Stimulated activated CD8-positive, alpha-beta memory T cell treated with anti-CD3 and anti-CD28 coated beads, Interleukin-7, amount 100 ng/mL, for 48 hours (primary cell): ENCODE data around the gene DNPH1.
A peak's percentile ranks its signal among the peaks of the same experiment; 100 is the strongest.

Experiments
- DNase-seq, 2 donors: peaks; one replicate each; pipeline ENCODE4 v3.0.0-alpha.2; 2020; ENCODE audit warnings: low read depth in 1 of 2; ENCODE audit errors: extremely low read depth in 1 of 2

The DNPH1 gene, protein sequence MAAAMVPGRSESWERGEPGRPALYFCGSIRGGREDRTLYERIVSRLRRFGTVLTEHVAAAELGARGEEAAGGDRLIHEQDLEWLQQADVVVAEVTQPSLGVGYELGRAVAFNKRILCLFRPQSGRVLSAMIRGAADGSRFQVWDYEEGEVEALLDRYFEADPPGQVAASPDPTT

DNA sequence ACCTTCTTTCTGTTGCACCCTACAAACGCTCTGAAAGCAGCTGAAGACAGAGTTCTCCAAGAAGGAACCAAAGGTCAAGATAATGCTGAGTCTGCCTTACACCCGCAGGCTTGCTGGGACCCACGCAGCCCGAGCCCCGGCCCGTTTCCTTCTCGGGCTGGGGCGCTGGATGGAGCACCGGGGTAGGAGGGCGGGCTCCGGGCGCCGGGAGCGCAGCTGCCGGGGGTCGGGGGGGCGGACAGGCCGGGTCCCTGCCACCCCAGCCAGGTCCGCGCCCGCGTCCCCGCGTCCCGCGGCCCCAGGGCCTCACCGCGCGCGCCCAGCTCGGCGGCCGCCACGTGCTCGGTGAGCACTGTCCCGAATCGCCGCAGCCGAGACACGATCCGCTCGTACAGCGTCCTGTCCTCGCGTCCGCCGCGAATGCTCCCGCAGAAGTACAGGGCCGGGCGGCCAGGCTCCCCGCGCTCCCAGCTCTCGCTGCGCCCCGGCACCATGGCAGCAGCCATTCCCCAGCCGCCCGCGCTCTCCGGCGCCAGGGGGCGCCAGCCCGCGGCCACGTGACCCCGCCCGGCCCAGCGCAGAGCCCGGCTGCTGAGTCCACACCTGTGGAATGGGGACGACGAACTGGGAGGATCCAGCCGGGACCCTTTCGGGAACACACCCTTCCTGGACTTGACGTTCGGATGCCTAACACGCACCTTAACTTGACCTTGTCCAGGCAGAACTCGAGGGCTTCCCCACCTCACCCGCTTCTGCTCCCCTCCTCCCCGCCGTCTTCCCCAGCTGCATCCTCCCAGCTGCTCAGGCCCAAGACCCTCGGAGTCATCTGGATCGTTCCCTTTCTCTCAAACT lies at the start of gene DNPH1:
Gene DNPH1 (minus strand): TSS at position 531 of the 852 bp plus-strand sequence. CDS start 25 bp downstream, at position 506.
- DNase-seq = peak; percentile 39 to 69

GRCh38 chr6:43278524-43279078 lies 49.3 kb upstream of the DNPH1 start:
- DNase-seq = no peak

GRCh38 chr6:43277643-43278523 lies 48.6 kb upstream of the DNPH1 start:
- no peak for DNase-seq

DNA sequence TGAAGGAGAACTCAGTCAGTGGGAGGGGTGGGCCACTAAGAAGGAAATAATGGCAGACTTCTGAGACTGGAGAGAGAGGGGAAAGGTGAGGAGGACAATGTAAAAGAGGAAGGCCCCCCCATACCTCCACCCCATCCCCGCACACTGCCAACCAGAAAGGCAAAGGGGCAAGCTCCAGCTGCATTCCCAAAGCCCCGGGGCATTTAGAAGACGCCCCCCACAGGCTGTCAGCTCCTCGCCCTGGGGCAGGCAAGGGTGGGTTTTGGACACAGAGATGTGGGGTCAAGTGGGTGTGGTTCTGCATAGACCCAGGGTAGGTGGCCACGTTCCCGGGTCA lies 48.0 kb upstream of the DNPH1 start:
- DNase-seq = no peak

DNA sequence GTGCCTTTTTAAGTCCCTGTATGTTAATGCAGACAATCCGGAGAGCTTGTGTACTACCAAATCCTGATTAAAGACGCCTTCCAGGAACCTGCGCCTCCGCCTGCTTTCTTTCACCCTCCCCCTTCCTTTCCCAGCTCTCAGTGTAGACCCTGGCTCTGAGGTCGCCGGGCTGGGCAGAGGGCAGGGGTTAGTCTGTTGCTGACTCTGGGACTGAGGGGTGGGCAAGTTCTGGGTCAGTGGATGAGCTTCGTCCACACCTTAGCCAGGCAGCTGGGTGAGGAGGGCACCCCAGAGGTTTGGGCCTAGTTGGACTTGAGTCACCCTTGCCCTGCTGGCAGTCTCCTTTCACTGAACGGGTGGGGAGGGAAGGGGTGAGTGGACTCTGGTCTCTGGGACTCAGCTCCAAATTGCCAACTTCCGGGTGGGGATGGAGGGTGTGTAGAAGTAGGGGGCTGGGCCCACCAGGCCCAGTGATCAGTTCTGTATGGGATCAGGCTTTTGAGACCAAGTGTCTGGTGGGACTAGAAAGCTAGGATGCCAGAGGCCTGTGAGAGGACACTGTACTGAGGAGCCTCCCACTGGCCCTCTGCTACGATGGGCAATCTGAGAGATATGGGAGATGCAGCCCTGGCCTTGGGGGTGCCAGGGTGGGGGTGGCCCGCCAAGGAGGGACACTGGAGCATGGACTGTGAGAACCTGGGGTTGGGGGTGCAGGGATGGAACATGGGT lies 47.5 kb upstream of the DNPH1 start:
- DNase-seq = no peak

DNA sequence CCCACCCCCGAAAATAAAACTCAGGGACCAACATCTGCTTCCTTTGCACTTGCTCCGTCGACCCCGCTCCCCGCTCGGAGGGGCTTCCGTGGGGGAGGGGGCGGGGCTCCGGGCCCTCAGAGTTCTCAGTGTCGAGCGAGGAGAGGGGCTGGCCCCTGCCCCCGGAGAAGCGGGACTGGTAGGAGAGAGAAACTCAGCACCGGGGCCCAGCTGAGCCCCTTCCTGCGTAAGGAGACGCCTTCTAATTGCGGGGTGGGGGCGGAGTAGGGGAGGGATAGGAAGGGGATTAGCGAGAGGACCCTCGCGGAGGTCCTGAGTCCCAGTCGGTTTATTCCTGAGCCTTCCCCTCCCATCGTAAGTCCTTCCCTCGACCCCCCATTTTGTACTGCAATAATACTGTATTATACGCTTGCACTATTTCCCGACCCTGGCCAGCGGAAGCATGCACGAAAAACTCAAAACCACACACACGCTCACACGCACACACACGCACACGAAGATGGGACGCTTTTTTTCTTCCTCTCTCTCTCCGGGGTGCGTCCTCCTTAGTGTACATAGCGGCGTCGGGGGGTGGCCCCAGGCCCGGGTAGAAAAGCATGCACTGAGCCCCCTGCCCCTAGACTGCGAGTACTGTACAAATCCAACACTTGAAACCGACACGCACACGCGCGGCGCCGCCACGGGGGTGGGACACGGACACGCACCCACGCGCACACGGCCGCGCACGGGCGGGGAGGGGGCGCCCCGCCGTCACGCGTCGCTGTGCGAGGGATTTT lies 46.7 kb upstream of the DNPH1 start:
- DNase-seq = no peak

GRCh38 chr6:43274916-43275597 lies 45.8 kb upstream of the DNPH1 start:
- DNase-seq = no peak

- no peak for DNase-seq
Measured at GRCh38 chr6:43274127-43274915, 45.0 kb upstream of the DNPH1 start.

DNA sequence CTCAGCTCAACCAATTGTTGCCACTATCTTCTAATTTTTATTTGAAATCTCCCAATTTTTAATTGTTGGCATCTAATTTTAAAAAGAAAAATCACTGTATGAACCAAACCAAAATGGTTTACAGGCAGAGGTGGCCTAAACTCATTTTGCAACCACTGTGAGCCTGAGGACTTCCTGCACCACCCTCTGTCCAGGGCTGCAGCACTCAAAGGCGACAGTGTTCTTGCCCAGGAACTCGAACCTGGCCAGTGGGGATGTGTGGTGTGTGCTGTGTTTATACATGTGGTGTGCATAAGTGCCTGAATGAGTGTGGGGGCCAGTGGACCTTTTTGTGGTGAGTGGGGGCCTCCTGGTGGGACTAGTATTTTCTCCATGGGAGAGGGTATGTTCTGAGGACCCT lies 44.4 kb upstream of the DNPH1 start:
- DNase-seq = no peak

DNA sequence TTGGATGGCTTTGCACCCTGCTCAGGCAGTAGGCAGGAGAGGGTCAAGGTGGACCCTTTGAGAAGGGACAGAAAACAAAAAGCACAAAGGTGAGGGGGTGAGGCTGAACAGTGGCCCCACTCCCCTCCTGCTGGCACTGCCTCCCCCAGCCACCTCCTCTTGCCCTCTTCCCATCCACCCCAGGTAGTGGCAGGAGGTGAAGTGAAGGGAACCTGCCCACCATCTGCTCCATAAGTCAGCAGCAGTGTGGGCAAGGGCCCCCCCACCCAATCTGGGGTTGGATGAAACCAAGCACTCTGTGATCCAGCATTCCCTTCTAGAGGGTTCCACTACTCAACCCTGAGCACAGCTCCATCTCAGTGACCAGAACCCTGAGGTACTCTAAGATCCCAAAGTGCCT lies 42.7 kb upstream of the DNPH1 start:
- DNase-seq = no peak

DNA sequence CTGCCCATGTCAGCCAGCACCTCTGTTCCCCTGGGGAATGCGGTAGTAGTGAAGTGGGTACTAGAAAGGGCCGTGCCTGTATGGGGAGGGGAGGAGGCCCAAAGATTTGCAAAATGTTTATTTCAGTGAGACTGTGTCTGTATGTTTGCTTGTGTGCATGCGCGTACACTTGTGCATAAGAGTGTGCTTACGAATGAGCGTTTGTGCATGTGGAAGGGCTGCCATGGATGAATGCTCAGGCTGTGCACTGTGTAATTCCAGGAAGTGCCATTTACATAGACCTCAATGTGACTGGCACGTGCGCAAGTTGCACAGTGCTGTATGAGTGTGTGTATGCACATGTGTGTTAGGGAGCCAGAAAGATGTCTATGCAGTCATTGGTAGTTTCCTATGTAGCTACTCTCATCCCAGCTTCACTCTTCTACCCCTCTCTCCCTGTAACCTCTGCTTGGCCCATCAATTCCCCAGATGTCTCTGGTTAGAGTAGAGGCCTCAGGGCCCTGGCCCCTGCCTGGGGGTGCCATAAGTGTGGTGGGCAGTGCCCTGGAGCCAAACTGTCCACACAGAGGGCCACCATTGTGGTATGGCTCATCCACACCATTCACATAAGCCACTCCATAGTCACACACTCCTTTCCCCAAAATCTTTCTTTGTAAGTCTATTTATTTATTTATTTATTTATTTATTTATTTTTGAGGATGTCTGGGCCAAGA lies 42.0 kb upstream of the DNPH1 start:
- DNase-seq = no peak

GRCh38 chr6:43269273-43270007 lies 40.2 kb upstream of the DNPH1 start:
- no peak for DNase-seq

GRCh38 chr6:43268782-43269272 lies 39.5 kb upstream of the DNPH1 start:
- DNase-seq = no peak

DNA sequence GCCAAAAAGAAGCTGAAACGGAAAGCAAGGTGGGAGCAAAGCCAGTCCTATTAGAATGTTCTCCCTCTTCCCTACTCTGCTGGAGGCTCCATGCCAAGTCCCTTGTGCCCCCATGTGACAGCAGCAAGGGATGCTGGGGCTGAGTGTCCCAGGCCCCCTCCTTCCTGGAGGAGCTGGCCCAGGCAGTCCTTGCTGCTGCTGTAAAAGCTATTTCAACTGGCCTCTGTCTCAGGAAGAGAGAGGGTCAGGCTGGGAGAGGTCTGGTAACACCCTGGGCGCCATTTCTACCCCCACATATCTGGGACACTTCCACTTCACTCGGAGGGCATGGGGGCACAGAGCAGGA lies 39.0 kb upstream of the DNPH1 start:
- no peak for DNase-seq

- no peak for DNase-seq
Measured at GRCh38 chr6:43267619-43268354, 38.5 kb upstream of the DNPH1 start.

GRCh38 chr6:43265564-43265963 lies 36.3 kb upstream of the DNPH1 start:
- no peak for DNase-seq
